ENCODE results near the gene MAGI2. TPM values are rescaled to one million over a fixed set of nuclear protein-coding genes. Genes with fewer than 3 reads are reported as not detected.

MAGI2 gene
- total RNA-seq, 2 experiments from 2014 or later, result 0.14 to 0.31 TPM

DNA sequence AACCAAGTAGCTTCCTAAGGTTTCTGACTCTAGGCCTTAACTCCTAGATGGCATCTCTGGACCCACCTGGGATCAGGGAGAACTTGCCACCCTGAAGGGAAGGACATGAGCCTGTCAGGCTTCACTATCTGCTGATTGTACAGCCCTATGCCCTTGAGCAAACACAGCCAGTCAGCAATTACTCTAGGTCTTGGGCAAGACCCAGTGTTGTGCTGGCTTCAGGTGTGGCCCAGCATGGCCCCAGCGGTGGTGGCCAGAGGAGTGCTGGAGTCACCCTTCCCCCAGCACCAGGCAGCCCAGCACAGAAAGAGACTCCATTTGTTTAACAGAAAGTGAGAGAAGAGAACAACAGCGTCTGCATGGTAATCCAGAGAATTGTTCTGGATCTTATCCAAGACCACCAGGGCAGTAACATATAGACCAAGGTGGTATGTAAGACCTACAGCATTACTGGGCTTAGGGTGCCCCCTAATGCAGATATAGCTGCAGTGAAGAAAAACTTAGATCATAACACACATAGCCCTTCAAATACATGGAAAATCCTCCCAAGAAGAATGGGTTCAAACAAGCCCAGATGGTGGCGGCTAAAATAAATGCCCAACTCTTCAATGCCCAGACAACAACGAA lies 207.7 kb downstream of the MAGI2 start:
- H3K36me3 Mint-ChIP-seq, result no peaks in the 10 kb centered on the region
- H3K4me1 Mint-ChIP-seq, result no peaks in the 10 kb centered on the region
- H3K27ac Mint-ChIP-seq, result no peak overlapping the region
- no peaks in the 10 kb centered on the region for H3K27me3 Mint-ChIP-seq
- no peak overlapping the region for H3K4me3 Mint-ChIP-seq
- DNase-seq, result no peak
- no peaks in the 10 kb centered on the region for H3K9me3 Mint-ChIP-seq

DNA sequence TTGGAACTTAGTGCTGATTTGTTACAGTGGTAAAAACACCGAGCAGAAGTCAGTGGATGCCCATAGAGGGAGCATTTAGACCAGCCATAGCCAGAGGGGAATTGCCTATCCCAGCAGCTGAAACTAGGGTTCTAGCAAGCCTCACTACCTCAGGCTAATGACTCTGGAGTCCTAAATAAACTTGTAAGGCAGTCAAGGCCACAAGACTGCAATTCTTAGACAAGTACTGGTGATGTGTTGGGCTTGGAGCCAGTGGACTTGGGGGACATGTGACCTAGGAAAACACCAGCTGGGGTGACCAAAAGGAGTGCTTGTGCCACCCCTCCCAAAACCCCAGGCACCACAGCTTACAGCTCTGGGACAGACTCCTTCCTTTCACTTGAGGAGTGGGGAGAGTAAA lies 209.0 kb downstream of the MAGI2 start:
- Mint-ChIP-seq H3K9me3 (no peaks in the 10 kb centered on the region), H3K36me3 (no peaks in the 10 kb centered on the region), H3K27ac (no peak overlapping the region), H3K27me3 (no peaks in the 10 kb centered on the region), H3K4me1 (no peaks in the 10 kb centered on the region), H3K4me3 (no peak overlapping the region)
- DNase-seq, result no peak

DNA sequence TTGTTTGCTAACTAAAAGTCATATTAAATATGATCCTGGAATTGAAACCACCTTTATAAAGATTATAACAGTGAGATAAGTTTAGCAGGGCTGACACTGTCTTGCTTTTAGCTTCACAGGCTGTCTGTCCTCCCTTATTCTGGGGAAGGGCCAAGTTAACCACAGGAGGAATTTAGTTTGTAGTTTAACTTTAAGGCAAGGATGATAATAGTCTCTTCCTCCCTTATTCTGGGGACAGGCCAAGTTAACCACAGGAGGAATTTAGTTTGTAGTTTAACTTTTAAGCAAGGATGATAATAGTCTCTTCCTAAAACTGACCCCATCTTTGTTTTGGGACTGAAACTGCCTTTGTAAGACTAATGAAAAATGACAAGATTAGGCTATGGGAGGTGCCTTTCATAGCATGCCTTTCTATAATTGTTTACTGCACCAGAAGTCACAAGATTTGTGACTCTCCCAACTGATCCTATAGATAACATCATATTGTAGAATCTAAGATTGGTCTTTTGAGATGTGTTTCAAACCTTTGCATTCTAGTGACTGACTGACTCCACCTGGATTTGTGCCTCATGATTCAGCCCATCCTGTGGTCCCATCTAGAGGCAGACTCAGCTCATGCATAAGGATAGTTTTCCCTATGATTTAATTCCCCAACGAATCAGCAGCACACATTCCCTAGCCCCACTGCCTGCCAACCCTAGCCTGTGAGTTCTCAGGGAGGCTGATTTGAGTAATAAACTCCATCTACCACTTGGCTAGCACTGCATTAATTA lies 212.0 kb downstream of the MAGI2 start:
- no peaks in the 10 kb centered on the region for H3K27me3 Mint-ChIP-seq
- H3K9me3 Mint-ChIP-seq, result no peaks in the 10 kb centered on the region
- no peak overlapping the region for H3K27ac Mint-ChIP-seq
- H3K4me3 Mint-ChIP-seq, result no peak overlapping the region
- H3K4me1 Mint-ChIP-seq, result no peaks in the 10 kb centered on the region
- DNase-seq, result no peak
- H3K36me3 Mint-ChIP-seq, result no peaks in the 10 kb centered on the region

DNA sequence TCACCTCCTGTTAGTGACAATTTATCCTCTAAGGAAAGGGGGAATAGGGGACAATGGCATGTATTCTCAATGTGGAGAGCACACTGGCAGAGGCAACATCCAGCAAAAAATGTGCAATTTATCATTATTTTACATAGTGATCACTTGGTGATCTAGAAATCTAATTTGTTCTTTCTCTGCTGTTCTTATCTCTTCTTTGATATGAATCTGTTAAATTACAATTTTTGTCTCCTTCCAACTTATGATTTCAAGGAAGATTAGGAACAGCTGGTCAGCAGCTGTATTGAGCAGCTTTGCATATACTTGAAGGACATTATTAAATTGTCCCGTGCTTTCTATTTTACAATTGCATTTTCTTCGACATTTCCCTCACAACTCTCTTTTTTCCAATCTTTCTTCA lies 213.1 kb downstream of the MAGI2 start:
- no peak for DNase-seq
- Mint-ChIP-seq H3K27ac (no peak overlapping the region), H3K36me3 (no peaks in the 10 kb centered on the region), H3K27me3 (no peaks in the 10 kb centered on the region), H3K4me1 (no peaks in the 10 kb centered on the region), H3K4me3 (no peak overlapping the region), H3K9me3 (no peaks in the 10 kb centered on the region)

DNA sequence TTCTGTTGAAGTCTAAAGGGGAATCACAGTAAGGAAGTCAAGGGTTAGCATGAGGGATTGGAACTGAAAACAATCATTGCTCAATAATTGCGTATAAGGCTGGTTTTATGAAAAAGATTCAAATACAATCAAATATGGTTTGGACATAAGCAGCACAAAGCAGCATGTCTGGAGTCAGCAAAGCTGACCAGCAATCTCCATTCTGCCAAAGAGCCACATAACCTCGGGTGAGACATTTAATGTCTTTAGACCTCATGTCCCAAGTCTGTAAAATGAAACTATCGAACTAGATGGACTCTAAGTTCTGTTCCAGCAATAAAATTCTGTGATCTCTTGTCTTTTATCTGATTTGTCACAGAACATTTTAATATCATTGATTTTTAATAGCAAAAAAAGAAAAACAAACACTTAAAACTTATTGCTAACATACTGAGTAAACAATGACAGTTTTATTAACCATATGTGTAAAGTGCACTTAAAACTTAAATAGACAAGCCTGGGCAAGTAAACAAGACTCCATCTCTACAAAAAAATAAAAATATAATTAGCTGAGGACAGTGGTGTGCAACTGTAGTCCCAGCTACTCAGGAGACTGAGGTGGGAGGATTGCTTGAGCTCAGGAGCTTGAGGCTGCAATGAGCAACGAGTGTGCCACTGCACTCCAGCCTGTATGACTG lies 217.0 kb downstream of the MAGI2 start:
- DNase-seq, result no peak
- H3K4me3 Mint-ChIP-seq, result no peak overlapping the region
- no peak overlapping the region for H3K27ac Mint-ChIP-seq
- H3K4me1 Mint-ChIP-seq, result no peaks in the 10 kb centered on the region
- H3K27me3 Mint-ChIP-seq, result no peaks in the 10 kb centered on the region
- no peaks in the 10 kb centered on the region for H3K9me3 Mint-ChIP-seq
- H3K36me3 Mint-ChIP-seq, result no peaks in the 10 kb centered on the region

DNA sequence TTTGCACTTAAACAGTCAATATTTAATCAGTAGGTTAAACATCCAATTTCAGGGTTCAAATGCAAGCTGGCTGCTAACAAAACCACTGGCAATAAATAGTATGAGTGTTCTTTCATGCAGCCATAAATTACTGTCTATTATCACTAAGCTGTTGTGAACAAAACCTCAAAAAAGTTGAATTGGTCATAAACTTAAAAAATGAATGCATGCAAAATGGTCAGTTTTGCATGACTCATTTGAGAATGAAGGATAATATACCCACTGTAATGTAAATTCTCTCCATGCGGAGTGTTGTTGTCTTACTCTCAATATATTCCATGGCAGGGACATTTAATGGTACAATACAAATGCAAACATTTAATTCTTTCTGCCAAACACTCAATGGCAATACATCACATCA lies 226.4 kb downstream of the MAGI2 start:
- H3K4me1 Mint-ChIP-seq, result no peaks in the 10 kb centered on the region
- DNase-seq, result no peak
- no peaks in the 10 kb centered on the region for H3K27me3 Mint-ChIP-seq
- H3K4me3 Mint-ChIP-seq, result no peak overlapping the region
- no peaks in the 10 kb centered on the region for H3K36me3 Mint-ChIP-seq
- H3K9me3 Mint-ChIP-seq, result peaks cover 2% of the 10 kb centered on the region
- H3K27ac Mint-ChIP-seq, result no peak overlapping the region

DNA sequence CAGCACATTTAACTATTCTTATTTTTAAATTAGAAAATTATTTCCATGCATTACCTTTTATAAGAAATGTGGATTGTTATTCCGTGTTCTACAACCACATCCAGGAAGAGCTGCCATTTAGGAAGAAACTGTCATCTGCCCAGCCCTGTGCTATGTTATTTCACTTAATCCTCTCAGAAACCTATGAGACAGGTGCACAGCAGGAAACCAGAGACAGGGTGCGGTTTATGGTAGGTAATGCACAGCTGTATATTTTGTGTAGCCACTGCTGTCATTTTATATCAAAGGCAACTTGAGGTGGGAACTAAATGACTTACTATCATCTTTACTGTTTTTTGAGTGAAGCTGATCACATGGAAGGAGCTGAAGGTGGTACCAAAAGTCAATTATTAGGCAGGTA lies 232.3 kb downstream of the MAGI2 start:
- H3K4me1 Mint-ChIP-seq, result no peaks in the 10 kb centered on the region
- no peaks in the 10 kb centered on the region for H3K27me3 Mint-ChIP-seq
- DNase-seq, result no peak
- no peaks in the 10 kb centered on the region for H3K36me3 Mint-ChIP-seq
- H3K4me3 Mint-ChIP-seq, result no peak overlapping the region
- no peaks in the 10 kb centered on the region for H3K9me3 Mint-ChIP-seq
- H3K27ac Mint-ChIP-seq, result no peak overlapping the region

DNA sequence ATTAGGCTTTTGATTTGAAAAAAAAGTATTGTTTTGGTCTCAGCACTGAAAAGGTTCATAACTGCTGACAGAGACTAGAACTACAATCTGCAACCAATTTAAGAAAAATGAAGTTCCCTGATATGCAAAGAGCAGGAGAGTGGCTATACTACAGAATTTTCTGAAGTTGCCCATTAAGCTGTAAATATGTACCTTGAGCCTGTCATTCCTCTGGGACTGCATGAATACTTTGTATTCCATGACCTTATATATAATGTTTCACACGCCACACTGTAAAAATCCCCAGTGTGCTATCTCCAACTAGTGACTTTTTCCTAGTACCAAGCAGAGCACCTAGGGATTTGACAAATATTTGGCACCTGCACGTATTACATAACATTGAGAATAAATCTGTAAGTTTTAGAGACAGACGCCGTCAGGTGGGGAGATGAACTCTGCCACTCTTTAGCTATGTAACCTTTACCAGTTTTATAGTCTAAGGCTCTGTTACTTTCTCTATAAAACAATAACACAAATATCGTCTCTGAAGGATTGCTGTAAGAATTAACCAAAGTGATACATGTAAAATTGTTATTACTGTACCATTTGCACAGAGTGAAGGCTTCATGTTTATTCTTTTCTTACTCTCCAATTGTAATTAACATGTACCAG lies 235.4 kb downstream of the MAGI2 start:
- Mint-ChIP-seq H3K27ac (no peak overlapping the region), H3K36me3 (no peaks in the 10 kb centered on the region), H3K4me1 (no peaks in the 10 kb centered on the region), H3K27me3 (no peaks in the 10 kb centered on the region), H3K9me3 (no peaks in the 10 kb centered on the region), H3K4me3 (no peak overlapping the region)
- no peak for DNase-seq

DNA sequence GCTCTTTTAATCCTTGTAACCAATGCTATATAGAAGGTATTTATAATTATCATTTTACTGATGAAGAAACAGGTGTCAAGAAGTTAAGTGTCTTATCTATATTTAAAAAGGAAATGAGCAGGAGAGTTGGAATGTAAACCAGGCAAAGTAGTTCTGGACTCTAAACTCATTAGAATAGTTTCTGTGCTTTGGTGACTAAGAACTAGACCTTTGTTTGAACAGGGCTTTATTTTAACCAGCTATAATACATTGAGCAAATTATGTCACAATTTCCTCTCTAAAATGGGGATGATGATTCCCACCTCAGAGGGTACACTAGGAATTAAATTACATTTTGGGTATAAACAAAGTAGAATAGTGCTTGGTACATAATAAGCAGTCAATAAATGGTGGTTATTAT lies 236.0 kb downstream of the MAGI2 start:
- DNase-seq, result no peak
- no peak overlapping the region for H3K4me3 Mint-ChIP-seq
- no peaks in the 10 kb centered on the region for H3K9me3 Mint-ChIP-seq
- H3K36me3 Mint-ChIP-seq, result no peaks in the 10 kb centered on the region
- no peaks in the 10 kb centered on the region for H3K27me3 Mint-ChIP-seq
- H3K27ac Mint-ChIP-seq, result no peak overlapping the region
- no peaks in the 10 kb centered on the region for H3K4me1 Mint-ChIP-seq

DNA sequence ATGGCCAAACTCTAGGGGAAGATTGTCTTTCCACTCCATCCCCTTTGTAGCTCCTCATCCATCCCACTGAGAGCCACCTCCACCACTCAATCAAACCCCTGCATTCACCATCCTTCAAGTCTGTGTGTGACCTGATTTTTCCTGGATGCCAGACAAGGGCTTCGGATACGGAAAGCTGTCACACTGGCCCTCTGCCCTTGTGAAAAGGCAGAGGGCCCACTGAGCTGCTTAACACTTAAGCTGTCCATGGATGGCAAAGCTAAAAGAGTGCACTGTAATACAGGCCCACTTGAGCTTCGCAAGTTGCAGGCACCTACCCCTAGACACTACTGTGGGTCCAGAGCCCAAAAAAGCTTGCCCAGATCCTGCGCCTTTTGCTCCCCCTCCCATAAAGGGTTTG lies 237.2 kb downstream of the MAGI2 start:
- Mint-ChIP-seq H3K4me3 (no peak overlapping the region), H3K9me3 (no peaks in the 10 kb centered on the region), H3K27me3 (no peaks in the 10 kb centered on the region), H3K27ac (no peak overlapping the region), H3K36me3 (no peaks in the 10 kb centered on the region), H3K4me1 (no peaks in the 10 kb centered on the region)
- DNase-seq, result no peak

DNA sequence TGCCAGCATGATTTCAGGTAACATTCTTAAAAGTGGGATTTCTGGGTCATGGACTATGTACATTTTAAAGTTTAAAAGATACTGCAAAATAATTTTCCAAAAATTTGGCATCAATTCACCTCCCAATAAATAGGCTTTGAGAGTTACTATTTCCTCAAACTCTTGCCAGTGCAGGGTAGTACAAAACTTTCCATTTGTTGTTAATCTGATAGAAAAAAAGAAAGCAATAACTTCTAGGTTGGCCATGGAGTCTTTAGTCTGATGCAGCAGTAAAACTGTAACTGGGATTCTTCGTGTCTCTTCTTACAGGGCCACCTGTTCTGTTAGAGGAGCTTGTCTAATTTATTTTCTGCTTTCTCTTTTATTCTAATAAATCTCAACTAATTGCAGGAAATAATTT lies 241.1 kb downstream of the MAGI2 start:
- H3K27me3 Mint-ChIP-seq, result no peaks in the 10 kb centered on the region
- peaks cover 5% of the 10 kb centered on the region for H3K9me3 Mint-ChIP-seq
- DNase-seq, result no peak
- H3K4me3 Mint-ChIP-seq, result no peak overlapping the region
- H3K36me3 Mint-ChIP-seq, result no peaks in the 10 kb centered on the region
- H3K4me1 Mint-ChIP-seq, result no peaks in the 10 kb centered on the region
- no peak overlapping the region for H3K27ac Mint-ChIP-seq

DNA sequence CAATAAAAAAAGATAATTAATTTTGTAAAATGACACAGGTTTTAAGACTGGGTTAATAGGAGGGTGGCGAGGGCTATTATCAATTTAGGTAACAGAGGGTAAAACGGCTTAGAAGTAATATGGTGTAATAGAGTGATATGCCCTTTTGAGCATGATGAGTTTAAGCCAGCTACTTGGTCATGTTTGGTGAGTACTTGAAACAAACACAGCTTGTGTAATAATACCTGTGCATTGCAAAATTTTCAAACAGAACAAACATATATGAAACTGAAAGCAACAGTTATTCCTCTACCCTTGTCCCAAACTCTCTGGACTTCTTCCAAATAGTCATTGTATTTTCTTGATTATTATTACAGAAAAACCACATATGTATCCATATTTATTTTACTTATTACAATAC lies 241.7 kb downstream of the MAGI2 start:
- no peaks in the 10 kb centered on the region for H3K4me1 Mint-ChIP-seq
- no peaks in the 10 kb centered on the region for H3K36me3 Mint-ChIP-seq
- H3K4me3 Mint-ChIP-seq, result no peak overlapping the region
- H3K9me3 Mint-ChIP-seq, result peaks cover 5% of the 10 kb centered on the region
- H3K27ac Mint-ChIP-seq, result no peak overlapping the region
- DNase-seq, result no peak
- no peaks in the 10 kb centered on the region for H3K27me3 Mint-ChIP-seq

DNA sequence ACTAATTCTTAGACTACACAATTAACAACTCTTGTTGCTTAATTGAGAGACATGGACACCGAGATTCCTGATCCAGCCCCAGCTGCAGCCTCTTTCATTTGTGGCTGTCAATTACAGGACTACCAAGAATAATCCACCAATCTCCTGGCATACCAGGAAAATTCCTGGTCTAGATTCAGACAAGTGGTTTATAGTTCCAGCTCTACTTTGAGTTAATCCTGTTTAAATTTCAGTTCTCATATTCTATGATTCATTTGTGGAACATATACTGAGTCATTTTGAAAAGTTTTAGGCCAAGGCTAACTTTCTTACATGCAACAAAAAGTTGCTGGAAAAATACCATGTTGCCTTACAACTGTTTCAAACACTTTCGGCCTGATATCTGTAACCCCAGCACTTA lies 253.5 kb downstream of the MAGI2 start:
- H3K9me3 Mint-ChIP-seq, result no peaks in the 10 kb centered on the region
- H3K27me3 Mint-ChIP-seq, result no peaks in the 10 kb centered on the region
- no peak for DNase-seq
- H3K27ac Mint-ChIP-seq, result no peak overlapping the region
- H3K4me1 Mint-ChIP-seq, result no peaks in the 10 kb centered on the region
- H3K36me3 Mint-ChIP-seq, result no peaks in the 10 kb centered on the region
- H3K4me3 Mint-ChIP-seq, result no peak overlapping the region

DNA sequence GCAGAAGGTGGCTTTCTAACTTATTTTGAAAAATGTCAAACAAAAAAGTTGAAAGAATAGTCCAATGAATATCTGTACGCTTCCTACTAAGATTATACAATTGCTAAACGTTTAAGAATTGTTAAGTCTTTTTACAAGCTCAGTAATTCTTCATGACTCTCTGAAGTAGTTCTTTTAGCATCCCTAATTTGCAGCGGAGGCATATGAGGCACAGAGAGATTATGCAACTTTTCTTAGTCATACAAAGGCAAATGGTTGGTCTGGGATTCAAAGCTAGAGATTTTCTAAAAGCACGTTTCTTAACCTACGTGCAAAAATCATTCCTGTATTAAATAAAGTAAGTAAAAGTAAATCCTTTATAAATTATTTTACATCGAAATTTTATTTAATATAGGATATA lies 254.2 kb downstream of the MAGI2 start:
- Mint-ChIP-seq H3K4me3 (no peak overlapping the region), H3K27ac (no peak overlapping the region), H3K4me1 (no peaks in the 10 kb centered on the region), H3K9me3 (no peaks in the 10 kb centered on the region), H3K27me3 (no peaks in the 10 kb centered on the region), H3K36me3 (no peaks in the 10 kb centered on the region)
- no peak for DNase-seq

DNA sequence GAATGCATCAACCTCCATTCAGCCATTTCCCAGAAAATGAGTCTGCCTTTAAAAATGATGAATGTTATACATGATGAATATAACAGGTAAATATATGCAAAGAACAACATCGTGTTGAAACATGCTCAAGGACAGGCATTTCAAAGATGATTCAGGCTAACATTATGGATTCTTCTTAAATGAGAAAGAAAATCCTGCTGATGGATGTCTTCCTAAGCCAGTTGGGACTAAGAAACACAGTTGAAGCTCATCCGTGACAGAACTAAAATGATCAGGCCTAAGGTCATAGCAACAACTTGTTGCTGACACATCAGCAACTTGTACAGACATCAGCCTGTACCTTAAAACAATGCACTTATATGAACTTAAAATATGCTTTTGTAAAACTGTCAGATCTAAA lies 267.9 kb downstream of the MAGI2 start:
- Mint-ChIP-seq H3K4me1 (no peaks in the 10 kb centered on the region), H3K27ac (no peak overlapping the region), H3K36me3 (no peaks in the 10 kb centered on the region), H3K9me3 (peaks cover 3% of the 10 kb centered on the region), H3K4me3 (no peak overlapping the region), H3K27me3 (no peaks in the 10 kb centered on the region)
- DNase-seq, result no peak

Measured in activated naive CD8-positive, alpha-beta T cell treated with anti-CD3 and anti-CD28 coated beads for 36 hours (primary cell).